Measurements from ENCODE around the gene SIPA1L3.

The SIPA1L3 gene

DNA sequence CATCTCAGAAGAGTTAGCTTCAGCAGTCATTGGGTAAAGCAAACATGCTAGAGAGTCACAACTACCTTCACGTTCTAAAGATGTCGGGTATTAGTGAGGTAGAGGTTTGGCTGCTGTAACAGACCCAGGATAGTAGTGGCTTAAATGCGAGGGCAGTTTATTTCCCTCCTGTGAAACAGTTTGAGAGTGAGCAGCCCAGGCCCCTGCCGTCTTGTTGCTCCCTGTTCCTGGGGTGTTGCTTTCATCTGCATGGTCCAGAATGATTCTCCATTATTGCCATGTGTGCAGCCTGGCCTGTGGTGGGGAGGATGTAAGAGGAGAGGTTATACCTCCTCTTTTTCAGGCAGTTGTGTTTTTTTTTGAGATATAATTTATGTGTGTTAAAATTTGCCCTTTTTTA is 63.7 kb downstream of the SIPA1L3 start:
- peaks cover 15% of the 10 kb centered on the region for H3K79me2 ChIP-seq (ENCODE audit: insufficient read depth, low read length)
- H3K9me3 ChIP-seq (ENCODE audit: low read length): peaks cover 10% of the 10 kb centered on the region
- no peaks in the 10 kb centered on the region for H4K20me1 ChIP-seq (ENCODE audit: insufficient read depth, low read length)
- no peak for TF ChIP-seq EZH2 (IDR thresholded peaks at IDR 0.05; ENCODE audit: borderline replicate concordance, low read length)
- TF ChIP-seq, protein P1, sequence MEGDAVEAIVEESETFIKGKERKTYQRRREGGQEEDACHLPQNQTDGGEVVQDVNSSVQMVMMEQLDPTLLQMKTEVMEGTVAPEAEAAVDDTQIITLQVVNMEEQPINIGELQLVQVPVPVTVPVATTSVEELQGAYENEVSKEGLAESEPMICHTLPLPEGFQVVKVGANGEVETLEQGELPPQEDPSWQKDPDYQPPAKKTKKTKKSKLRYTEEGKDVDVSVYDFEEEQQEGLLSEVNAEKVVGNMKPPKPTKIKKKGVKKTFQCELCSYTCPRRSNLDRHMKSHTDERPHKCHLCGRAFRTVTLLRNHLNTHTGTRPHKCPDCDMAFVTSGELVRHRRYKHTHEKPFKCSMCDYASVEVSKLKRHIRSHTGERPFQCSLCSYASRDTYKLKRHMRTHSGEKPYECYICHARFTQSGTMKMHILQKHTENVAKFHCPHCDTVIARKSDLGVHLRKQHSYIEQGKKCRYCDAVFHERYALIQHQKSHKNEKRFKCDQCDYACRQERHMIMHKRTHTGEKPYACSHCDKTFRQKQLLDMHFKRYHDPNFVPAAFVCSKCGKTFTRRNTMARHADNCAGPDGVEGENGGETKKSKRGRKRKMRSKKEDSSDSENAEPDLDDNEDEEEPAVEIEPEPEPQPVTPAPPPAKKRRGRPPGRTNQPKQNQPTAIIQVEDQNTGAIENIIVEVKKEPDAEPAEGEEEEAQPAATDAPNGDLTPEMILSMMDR (IDR thresholded peaks at IDR 0.05; ENCODE audit: low read length): no peak
- H3F3A ChIP-seq (ENCODE audit: insufficient read depth, low read length): no peaks in the 10 kb centered on the region
- no peaks in the 10 kb centered on the region for H3K9me2 ChIP-seq (ENCODE audit: low read depth, low read length)
- no peak overlapping the region for H2AFZ ChIP-seq (ENCODE audit: low read length)
- no peak overlapping the region for H3K4me3 ChIP-seq (ENCODE audit: low read depth, low read length, poor library complexity, severe bottlenecking)
- peaks cover 29% of the 10 kb centered on the region for H3K4me1 ChIP-seq (ENCODE audit: insufficient read depth, low read length, severe bottlenecking)
- H3K9ac ChIP-seq (ENCODE audit: low read length): no peak overlapping the region
- H3K27me3 ChIP-seq (ENCODE audit: insufficient read depth, low read length): no peaks in the 10 kb centered on the region
- peaks cover 14% of the 10 kb centered on the region for H3K36me3 ChIP-seq (ENCODE audit: insufficient read depth, low read length)
- H3K4me2 ChIP-seq (ENCODE audit: low read length): no peak overlapping the region
- no peak overlapping the region for H3K27ac ChIP-seq (ENCODE audit: low read depth, low read length, poor library complexity, severe bottlenecking)

DNA sequence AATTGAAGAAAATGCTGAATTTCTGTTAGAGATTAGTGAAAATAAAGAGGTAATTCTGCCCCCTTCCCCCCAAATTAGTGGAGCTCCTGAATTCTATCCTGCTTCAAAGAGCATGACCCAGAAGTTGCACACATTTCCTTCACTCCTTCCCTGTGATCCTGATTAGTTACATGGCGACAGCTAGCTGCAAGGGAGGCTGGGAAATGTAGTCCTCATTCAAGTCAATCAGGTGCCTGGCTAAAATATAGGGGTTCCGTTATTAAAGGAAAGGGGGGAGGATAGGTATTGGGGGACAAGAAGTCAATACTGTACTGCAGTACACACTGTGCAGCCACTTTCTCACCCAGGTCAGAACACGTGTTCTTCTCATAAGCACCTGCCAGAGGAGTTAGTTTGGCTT is 65.8 kb downstream of the SIPA1L3 start:
- TF ChIP-seq EZH2 (IDR thresholded peaks at IDR 0.05; ENCODE audit: borderline replicate concordance, low read length): no peak
- TF ChIP-seq, protein P1 (IDR thresholded peaks at IDR 0.05; ENCODE audit: low read length): no peak
- H3F3A ChIP-seq (ENCODE audit: insufficient read depth, low read length): 0 out of 2 replicates have a peak, but pooled peaks cover under 1% of the 10 kb centered on the region

DNA sequence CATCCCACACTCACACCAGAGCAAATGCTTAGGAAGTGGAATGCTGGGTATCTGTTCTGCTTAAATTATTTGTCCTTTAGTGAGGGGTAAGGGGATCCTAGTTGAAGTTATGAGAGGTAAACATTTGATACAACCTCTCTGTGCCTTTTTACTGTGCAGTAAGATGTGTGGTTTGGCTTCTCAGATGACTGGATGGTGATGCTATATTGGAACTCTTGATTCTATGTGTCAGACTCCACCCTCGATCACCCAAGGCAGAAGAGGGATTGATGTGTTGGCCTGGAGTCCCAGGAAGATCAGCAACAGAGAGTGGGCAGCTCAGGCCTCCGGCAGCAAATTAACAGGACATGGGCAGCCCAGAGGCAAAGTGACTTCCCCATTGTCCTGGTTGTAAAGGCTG is 66.7 kb downstream of the SIPA1L3 start:
- no peak for TF ChIP-seq EZH2 (IDR thresholded peaks at IDR 0.05; ENCODE audit: borderline replicate concordance, low read length)
- TF ChIP-seq, protein P1 (IDR thresholded peaks at IDR 0.05; ENCODE audit: low read length): no peak
- H3K4me2 ChIP-seq (ENCODE audit: low read length): peak overlapping the region; percentile 13; the same call in 1 of the 2 replicates

More for the DNA sequence above, 65.8 kb downstream of the SIPA1L3 start:
- Histone ChIP-seq H3K4me1 (ENCODE audit: insufficient read depth, low read length, severe bottlenecking) (peaks cover 44% of the 10 kb centered on the region), H3K9me3 (ENCODE audit: low read length) (peaks cover 10% of the 10 kb centered on the region), H3K79me2 (ENCODE audit: insufficient read depth, low read length) (peaks cover 12% of the 10 kb centered on the region), H3K27me3 (ENCODE audit: insufficient read depth, low read length) (no peaks in the 10 kb centered on the region), H3K4me2 (ENCODE audit: low read length) (no peak overlapping the region), H2AFZ (ENCODE audit: low read length) (no peak overlapping the region), H3K27ac (ENCODE audit: low read depth, low read length, poor library complexity, severe bottlenecking) (no peak overlapping the region), H3K4me3 (ENCODE audit: low read depth, low read length, poor library complexity, severe bottlenecking) (no peak overlapping the region), H3K9me2 (ENCODE audit: low read depth, low read length) (no peaks in the 10 kb centered on the region), H3K36me3 (ENCODE audit: insufficient read depth, low read length) (peaks cover 14% of the 10 kb centered on the region), H4K20me1 (ENCODE audit: insufficient read depth, low read length) (no peaks in the 10 kb centered on the region), H3K9ac (ENCODE audit: low read length) (no peak overlapping the region)

More for the DNA sequence above, 66.7 kb downstream of the SIPA1L3 start:
- peak overlapping the region; percentile 97 for H3K27ac ChIP-seq (ENCODE audit: low read depth, low read length, poor library complexity, severe bottlenecking)
- H3K9ac ChIP-seq (ENCODE audit: low read length): no peak overlapping the region; the same call in 1 of the 2 replicates
- peaks cover 9% of the 10 kb centered on the region for H3F3A ChIP-seq (ENCODE audit: insufficient read depth, low read length)
- H3K27me3 ChIP-seq (ENCODE audit: insufficient read depth, low read length): no peaks in the 10 kb centered on the region
- peaks cover 10% of the 10 kb centered on the region for H3K9me3 ChIP-seq (ENCODE audit: low read length)
- peaks cover 14% of the 10 kb centered on the region for H3K36me3 ChIP-seq (ENCODE audit: insufficient read depth, low read length)
- peaks cover 8% of the 10 kb centered on the region for H3K79me2 ChIP-seq (ENCODE audit: insufficient read depth, low read length)
- no peak overlapping the region for H3K4me3 ChIP-seq (ENCODE audit: low read depth, low read length, poor library complexity, severe bottlenecking)
- no peak overlapping the region for H2AFZ ChIP-seq (ENCODE audit: low read length)
- peaks cover 53% of the 10 kb centered on the region for H3K4me1 ChIP-seq (ENCODE audit: insufficient read depth, low read length, severe bottlenecking)
- H3K9me2 ChIP-seq (ENCODE audit: low read depth, low read length): no peaks in the 10 kb centered on the region
- no peaks in the 10 kb centered on the region for H4K20me1 ChIP-seq (ENCODE audit: insufficient read depth, low read length)

Data from OCI-LY1 (cell line).